DMS53 (cell line): ENCODE results near the gene KCTD18.

ENCODE experiments used
- DNase-seq: peaks from one replicate; lab custom pipeline; 2025; lab: John Stamatoyannopoulos, UW

KCTD18 gene

GRCh38 chr2:200484934-200485333 is 24.9 kb downstream of the KCTD18 start:
- DNase-seq: no peak

- peak; percentile 75 for DNase-seq
Observed at GRCh38 chr2:200483729-200484198, 26.1 kb downstream of the KCTD18 start.

GRCh38 chr2:200482194-200482593 is 27.7 kb downstream of the KCTD18 start:
- peak; percentile 10 for DNase-seq

GRCh38 chr2:200479692-200480265 is 30.1 kb downstream of the KCTD18 start:
- no peak for DNase-seq

GRCh38 chr2:200477667-200478131 is 32.2 kb downstream of the KCTD18 start:
- no peak for DNase-seq

- DNase-seq: no peak
Observed at GRCh38 chr2:200476836-200477235, 33.0 kb downstream of the KCTD18 start.

GRCh38 chr2:200475795-200476194 is 34.1 kb downstream of the KCTD18 start:
- DNase-seq: no peak

- no peak for DNase-seq
Observed at GRCh38 chr2:200472853-200473464, 36.9 kb downstream of the KCTD18 start.

- no peak for DNase-seq
Observed at GRCh38 chr2:200471928-200472645, 37.8 kb downstream of the KCTD18 start.

- peak; percentile 57 for DNase-seq
Observed at GRCh38 chr2:200471324-200471848, 38.5 kb downstream of the KCTD18 start.

GRCh38 chr2:200470230-200470629 is 39.6 kb downstream of the KCTD18 start:
- no peak for DNase-seq

GRCh38 chr2:200469708-200470211 is 40.1 kb downstream of the KCTD18 start:
- no peak for DNase-seq

GRCh38 chr2:200467806-200468681 is 41.8 kb downstream of the KCTD18 start:
- no peak for DNase-seq

GRCh38 chr2:200466425-200467418 is 43.1 kb downstream of the KCTD18 start:
- no peak for DNase-seq

GRCh38 chr2:200463452-200463851 is 46.4 kb downstream of the KCTD18 start:
- no peak for DNase-seq

- no peak for DNase-seq
Observed at GRCh38 chr2:200461846-200462710, 47.8 kb downstream of the KCTD18 start.

- no peak for DNase-seq
Observed at GRCh38 chr2:200459101-200459500, 50.8 kb downstream of the KCTD18 start.

- no peak for DNase-seq
Observed at GRCh38 chr2:200456567-200456966, 53.3 kb downstream of the KCTD18 start.

GRCh38 chr2:200455958-200456421 is 53.9 kb downstream of the KCTD18 start:
- no peak for DNase-seq
